GM21825 (cell line): ENCODE data around the gene TTYH1.
A peak's percentile ranks its signal among the peaks of the same experiment; 100 is the strongest.
"Not testable (repeated sequence)": the region's sequence is repeated elsewhere in the genome, so short reads cannot be mapped to it uniquely, and the experiment has no call there.

ENCODE experiments used
- ATAC-seq: cut with Tn5 transposase; IDR thresholded peaks from one replicate; pipeline ENCODE4 v1.9.1; 2021; ENCODE audit warnings: mild to moderate bottlenecking, moderate library complexity; ENCODE audit not compliant: unreplicated experiment

TTYH1 gene

DNA sequence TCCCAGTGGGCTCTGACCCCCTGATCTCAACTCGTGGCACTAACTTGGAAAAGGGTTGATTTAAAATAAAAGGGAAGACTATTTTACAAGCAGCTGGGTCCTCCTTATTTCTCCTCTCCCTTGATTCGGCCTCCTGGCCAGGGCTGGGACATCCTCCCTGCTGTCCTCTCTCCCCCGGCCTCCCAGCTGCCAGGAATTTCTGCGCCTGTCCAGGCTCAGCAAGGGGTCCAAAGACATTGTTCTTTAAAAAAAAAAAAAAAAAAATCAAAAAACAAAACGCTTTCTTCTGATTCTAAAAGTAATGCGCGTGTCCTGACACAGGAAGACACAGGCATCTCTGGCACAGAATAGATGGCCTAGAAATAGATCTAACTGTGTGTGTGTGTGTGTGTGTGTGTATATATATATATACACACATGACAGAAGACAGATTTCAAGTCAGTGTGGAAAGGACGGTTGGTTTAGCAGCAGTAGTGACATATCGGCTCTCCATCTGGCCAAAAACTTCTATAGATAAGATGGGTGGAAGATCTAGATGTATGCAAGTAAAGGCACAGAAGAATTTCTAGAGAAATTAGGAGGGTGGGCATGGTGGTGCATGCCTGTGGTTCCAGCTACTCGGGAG lies 21.5 kb downstream of the TTYH1 start:
- ATAC-seq = no peak

DNA sequence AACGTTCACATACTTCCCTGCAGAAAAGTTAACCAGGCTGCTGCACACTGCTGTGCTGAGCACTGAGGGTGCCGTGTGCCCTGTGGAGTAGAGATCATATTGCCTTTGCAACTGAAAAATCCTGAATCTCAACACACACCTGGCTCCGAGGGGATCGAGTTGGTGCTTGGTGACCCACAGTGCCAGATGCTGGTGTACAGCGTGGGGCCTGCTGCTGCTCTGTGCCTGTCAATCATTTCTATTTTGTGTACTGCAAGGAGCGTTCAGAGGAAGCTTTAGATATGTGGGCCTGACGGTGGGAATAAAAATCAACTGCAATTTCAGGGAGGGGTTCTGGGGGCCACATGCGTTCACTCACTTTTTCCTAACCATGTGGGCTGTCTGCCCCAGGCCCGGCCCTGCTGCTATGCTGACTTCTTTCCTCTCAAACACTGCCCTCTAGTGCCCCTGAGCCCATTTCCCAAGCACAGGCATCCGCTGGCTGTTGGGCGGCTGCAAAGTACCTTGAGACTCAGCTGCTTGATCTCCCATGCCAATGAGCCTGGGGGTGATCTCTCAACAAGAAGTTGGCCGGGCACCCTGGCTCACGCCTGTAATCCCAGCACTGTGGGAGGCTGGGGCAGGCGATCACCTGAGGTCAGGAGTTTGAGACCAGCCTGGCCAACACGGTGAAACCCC lies 24.0 kb downstream of the TTYH1 start:
- no peak for ATAC-seq

DNA sequence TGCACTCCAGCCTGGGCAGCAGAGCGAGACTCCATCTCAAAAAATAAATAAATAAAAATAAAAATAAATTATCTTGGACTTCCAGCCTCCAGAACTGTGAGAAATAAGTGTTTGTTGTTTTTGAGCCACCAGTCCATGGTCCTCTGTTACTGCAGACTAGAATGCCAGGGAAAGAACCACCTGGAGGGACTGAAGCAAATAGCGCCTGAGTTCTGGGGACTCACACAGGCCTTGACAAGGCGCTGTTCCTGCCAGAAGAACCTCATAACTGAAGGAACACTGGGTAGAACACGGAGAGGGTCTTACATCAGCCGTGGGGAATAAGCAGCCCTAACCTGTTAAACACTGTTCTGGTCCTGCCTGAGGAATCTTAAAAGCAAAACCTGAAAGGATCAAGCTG lies 25.4 kb downstream of the TTYH1 start:
- no peak for ATAC-seq

DNA sequence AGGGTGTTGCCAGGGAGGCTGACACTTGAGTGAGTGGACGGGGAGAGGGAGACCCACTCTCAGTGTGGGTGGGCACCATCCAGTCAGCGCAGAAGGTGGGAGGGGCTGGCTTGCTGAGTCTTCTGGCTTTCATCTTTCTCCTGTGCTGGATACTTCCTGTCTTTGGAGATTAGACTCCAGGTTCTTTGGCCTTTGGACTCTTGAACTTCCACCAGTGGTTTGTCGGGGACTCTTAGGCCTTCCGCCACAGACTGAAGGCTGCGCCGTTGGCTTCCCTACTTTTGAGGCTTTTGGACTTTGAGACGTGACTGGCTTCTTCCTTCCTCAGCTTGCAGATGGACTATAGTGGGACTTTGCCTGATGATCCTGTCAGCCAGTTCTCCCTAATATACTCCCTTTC lies 29.5 kb downstream of the TTYH1 start:
- ATAC-seq = no peak

DNA sequence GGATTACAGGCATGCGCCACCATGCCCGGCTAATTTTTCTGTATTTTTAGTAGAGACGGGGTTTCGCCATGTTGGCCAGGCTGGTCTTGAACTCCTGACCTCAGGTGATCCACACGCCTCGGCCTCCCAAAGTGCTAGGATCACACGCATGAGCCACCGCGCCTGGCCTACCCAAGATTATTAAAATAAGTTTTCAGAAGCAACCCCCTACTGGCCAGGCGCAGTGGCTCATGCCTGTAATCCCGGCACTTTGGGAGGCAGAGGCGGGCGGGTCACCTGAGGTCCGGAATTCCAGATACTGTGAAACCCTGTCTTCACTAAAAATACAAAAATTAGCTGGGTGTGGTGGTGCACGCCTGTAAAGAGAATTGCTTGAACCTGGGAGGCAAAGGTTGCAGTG lies 31.1 kb downstream of the TTYH1 start:
- not testable (repeated sequence) for ATAC-seq

DNA sequence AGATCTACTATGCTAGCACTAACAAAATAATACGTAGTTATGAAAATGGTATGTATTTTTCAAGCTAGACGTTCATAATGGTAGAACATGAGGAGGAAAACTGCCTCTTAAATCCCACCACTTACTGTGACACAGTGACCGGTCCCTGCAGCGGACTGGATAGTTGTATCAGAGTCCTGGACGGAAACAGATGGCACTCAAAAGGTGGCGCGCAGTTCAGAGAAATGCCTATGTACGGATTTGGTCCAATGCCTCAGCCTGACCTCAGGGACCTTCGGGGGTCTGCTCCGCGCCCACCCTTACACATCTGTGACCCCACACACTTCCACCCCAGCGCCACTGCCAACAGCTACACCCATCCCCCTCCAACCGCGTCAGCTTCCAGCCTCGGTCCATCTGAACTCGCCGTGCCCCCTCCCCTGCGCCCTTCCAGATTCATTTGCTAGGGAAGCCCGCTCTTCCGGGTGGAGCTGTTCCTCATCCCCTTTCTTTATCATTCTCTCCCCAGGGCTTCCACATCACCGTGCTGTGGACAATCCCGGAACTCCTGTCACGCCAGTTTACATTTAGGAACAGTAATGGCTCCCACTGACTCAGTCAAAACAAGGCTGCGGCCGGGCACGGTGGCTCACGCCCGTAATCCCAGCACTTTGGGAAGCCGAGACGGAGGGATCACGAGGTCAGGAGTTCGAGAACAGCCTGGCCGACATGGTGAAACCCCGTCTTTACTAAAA lies 32.9 kb downstream of the TTYH1 start:
- ATAC-seq = no peak

DNA sequence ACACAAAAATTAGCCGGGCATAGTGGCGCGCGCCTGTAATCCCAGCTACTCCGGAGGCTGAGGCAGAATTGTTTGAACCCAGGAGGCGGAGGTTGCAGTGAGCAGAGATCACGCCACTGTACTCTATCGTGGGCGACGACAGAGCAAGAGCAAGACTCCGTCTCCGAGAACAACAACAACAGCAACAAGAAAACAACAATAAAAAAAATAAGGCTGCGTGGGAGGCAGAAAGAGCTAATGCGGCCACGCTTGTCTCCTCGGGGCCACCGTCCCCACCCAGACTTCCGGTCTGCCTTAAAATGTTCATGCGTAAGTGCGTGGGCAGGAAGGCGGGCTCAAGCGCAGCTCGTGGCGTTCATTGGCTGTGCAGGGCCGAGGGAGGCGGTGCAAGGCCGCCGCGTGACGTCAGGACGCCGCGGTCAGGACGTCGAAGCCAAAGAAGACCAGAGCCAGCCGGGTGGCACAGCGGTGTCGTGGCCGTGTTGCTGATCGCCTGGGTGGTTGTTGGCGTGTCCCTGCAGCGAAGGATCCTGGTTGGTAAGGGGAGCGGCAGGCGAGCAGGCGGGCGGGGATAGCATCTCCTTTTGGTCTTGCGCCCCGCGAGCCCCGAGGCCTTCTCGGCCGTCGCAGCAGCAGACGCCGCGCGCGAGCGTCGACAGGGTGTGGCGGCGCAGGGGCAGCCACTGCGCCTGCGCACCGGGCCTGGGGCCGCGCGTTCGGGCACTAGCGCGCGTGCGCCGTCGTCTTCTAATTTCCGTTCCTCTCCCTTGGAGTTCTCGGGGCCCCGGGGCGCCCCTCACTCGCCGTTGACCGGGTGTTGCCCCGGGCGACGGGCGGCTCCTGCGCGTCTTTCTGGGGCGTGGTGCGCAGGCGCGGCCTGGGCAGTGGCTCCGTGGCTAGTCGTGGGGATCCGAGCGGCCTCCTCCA lies 33.8 kb downstream of the TTYH1 start, which contains the start of gene LENG8:
LENG8 (plus strand) TSS at position 426 of the 927 bp plus-strand sequence. CDS start 2,146 bp downstream, outside the sequence.
- peak; percentile 80 for ATAC-seq

DNA sequence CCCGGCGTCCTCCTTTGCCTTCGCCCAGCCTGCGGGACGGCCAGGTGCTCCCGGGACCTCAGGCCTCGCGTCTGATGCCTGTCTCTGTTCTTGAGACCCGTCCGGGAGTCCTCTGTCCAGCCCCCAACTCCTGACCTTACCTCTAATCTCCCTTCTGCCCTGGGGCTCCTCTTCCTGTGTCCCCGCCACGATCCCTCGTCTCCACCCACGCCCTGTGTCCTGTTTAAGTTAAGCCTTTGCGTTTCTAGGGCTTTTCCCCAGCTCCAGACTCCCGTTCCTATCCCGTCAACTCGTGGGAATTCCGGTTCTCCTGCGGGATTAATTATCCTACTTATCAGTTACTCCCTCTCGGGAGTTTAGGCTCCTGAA lies 34.4 kb downstream of the TTYH1 start:
- ATAC-seq = no peak

DNA sequence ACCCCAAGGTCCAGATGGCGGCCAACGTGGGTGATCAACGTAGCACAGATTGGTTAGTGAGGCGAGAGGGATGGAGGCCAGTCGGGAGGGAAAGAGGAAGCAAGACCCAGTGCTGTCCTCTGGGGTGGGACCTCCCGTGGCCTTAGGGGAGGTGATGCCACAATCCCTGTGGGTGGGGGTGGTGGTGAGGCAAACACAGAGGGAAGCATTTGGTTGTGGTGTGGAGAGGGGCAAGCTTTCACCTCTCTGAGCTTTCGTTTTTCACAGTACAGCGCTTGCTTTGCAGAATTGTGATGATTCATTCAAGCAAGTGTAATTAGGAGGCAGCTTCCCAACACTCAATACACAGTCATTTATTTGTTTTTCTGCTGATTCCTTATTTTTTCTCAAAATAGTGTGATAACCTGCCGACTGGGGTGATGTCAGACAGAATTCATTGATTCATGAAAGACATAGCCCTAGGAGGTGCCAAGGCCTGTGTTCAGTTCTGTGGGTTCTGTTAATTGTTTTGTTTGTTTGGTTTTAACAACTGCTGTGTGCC lies 36.1 kb downstream of the TTYH1 start:
- no peak for ATAC-seq

DNA sequence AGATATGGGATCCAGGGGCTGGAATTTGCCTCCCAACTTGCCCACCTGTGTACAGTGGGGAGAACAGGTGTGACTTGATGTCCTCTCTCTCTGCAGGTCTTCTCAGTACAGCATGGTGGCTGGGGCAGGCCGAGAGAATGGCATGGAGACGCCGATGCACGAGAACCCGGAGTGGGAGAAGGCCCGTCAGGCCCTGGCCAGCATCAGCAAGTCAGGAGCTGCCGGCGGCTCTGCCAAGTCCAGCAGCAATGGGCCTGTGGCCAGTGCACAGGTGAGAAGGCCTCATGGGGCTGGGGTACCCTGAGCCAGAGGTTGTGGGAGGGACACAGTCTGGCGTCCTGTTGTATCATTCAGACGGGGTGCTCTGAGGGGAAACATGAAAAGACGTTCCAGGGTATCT lies 36.7 kb downstream of the TTYH1 start:
- no peak for ATAC-seq

DNA sequence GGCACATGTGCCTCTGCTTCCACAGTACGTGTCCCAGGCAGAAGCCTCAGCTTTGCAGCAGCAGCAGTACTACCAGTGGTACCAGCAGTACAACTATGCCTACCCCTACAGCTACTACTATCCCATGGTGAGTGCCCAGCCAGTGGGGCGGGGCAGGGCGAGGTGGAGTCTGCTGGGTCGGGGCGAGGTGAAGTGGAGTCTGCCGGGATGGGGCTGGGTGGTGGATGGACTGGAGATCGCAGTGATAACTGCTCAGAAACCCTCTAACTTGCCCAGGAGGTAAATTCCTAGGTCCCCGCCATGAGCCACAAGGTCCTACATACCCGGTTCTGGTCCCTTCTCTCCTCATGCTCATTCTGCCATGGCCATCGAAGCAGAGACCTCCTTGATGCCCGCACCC lies 37.4 kb downstream of the TTYH1 start:
- no peak for ATAC-seq

DNA sequence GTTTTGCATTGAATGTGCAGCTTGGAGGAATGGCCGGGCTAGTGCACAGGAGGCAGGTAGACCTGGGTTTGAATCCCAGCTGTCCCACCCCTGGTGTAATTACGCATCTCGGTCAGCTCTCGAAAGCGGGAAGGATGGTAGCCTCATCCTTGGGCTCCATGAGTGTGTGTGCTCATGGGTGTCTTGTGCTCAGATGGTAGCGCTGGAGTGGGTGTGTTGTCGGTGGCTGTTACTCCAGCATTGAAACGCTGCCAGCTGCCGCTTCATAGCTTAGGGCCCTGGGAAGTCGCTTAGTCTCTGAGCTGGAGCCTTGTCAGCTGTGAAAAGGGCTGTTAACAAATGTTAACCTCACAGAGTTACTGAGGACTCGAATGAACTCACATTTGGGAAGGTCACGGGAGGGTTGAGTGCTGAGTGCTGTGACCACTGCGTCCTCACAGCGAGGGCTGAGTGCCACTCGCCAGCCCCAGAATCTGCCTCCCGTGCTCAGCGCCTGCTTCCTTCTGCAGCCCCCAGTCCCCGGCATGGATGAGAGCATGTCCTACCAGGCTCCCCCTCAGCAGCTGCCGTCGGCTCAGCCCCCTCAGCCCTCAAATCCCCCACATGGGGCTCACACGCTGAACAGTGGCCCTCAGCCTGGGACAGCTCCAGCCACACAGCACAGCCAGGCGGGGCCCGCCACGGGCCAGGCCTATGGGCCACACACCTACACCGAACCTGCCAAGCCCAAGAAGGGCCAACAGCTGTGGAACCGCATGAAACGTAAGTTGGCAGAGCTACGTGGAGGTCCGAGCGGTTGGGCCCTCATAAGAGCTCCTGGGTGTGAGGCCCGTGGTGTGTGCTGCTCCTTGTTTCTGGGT lies 38.9 kb downstream of the TTYH1 start:
- no peak for ATAC-seq

DNA sequence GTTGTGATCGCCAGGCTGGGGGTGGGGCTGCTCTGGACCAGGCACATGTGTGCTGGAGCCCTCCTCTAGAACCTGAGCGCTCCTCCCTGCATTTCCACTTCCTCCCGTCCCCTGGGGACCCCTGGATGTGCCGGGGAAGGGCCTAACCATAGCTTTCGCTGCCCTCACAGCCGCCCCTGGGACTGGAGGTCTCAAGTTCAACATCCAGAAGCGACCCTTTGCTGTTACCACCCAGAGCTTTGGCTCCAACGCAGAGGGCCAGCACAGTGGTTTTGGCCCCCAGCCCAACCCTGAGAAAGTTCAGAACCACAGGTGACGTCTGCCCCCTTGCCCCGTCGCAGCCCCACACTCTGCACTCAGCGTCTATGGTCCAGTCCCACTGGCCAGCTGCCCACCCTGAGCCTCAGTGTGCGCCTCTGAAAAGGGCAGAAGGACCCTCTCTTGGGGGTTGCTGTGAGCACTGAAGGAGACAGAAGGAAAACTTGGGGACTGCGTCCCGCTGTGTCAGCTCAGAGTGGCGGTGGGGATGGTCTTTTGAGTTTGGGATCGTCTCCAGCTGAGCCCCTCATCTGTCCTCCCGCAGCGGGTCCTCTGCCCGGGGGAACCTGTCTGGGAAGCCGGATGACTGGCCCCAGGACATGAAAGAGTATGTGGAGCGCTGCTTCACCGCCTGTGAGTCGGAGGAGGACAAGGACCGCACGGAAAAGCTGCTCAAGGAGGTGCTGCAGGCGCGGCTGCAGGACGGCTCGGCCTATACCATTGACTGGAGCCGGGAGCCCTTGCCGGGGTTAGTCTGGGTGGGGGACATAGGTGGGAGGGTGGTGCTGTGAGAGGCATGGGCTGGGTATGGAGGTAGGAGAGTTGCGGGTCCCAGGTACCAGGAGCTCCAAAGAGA lies 39.8 kb downstream of the TTYH1 start:
- ATAC-seq = no peak

DNA sequence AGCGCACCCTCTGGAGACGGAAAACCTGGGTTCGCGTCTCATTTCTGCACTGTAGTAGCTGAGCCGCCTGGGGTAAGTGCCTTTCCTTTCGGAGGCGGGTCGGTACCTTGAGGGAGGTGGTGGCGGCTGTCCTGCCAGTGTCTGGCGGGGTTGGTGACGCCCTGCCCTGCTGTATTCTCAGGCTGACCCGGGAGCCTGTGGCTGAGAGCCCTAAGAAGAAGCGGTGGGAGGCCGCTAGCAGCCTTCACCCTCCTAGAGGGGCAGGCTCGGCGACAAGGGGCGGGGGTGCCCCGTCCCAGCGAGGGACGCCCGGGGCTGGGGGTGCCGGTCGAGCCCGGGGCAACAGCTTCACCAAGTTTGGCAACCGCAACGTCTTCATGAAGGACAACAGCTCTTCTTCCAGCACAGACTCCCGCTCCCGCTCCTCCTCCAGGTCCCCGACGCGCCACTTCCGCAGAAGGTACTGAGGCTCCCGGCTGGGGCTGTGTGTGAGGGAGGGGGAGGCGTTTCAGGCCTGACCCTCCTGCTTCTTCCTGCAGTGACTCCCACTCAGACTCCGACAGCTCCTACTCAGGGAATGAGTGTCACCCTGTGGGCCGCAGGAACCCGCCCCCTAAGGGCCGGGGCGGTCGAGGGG lies 40.6 kb downstream of the TTYH1 start:
- ATAC-seq = no peak

DNA sequence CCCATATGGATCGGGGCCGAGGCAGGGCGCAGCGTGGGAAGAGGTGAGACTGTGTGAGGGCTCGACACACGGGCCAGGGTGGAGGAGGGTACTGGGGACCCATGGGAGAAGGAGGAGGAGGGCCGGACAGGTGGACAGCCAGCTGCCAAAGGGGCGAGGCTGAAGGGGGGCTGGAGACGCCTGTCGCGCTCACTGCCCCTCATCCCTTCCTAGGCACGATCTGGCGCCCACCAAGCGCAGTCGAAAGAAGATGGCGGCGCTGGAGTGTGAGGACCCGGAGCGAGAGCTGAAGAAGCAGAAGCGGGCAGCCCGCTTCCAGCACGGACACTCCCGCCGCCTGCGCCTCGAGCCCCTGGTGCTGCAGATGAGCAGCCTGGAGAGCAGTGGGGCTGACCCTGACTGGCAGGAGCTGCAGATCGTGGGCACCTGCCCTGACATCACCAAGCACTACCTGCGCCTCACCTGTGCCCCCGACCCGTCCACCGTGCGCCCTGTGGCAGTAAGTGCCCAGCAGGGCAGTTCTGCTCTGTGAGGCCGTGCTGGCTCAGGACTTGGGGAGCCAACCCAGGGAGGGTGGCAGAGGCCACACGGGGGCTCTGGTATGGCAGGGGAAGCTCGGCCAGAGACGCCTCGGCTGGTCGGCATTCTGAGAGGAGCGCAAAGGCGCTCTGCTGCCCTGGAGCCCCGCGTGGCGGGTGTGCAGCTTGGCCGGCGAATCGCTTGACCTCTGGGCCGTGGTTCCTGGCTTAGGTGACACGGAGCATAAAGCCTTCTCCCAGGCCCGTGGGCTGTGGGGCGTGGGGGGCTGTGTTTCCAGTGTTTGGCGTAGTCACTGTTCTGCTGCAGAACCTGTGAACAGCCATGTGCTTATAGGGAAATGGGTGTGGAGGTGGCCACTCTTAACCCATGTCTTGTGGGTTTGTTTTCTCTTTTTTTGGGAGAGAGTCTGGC lies 41.4 kb downstream of the TTYH1 start:
- no peak for ATAC-seq

DNA sequence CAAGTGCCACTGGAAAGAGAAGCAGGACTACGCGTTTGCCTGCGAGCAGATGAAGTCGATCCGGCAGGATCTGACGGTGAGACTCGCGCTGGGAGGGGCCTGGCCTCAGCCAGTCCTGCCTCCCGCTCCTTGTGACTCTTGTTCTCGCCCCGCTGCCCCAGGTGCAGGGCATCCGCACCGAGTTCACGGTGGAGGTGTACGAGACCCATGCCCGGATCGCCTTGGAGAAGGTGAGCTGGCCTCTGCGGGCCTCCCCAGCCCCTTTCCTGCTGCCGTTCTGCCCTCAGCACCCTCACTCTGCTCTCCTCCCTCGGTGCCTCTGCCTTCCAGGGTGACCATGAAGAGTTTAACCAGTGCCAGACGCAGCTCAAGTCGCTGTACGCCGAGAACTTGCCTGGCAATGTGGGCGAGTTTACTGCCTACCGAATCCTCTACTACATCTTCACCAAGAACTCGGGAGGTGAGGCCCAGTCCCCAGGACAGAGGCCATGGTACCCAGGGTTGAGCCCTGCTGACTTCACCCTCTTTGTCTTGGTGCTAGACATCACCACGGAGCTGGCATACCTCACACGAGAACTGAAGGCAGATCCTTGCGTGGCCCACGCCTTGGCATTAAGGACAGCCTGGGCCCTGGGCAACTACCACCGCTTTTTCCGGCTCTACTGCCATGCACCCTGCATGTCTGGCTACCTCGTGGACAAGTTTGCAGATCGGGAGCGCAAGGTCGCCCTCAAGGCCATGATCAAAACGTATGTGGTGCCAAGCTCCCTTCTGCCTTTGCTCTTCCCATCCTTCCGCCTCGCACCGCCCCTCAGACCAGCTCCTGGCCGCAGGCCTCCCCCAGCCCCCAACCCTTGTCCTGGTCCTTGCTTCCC lies 42.7 kb downstream of the TTYH1 start:
- ATAC-seq = no peak
